Superior temporal gyrus (tissue), 1 donor: ENCODE data around the gene RERE.
"Not testable (repeated sequence)": the region's sequence is repeated elsewhere in the genome, so short reads cannot be mapped to it uniquely, and the experiment has no call there.

Experiments
- DNase-seq: peaks from one replicate; pipeline ENCODE4 v3.0.0-alpha.2; 2016; ENCODE audit errors: extremely low spot score

The RERE gene

GRCh38 chr1:8456991-8457390, 360.4 kb downstream of the RERE start:
- DNase-seq, result no peak

- no peak for DNase-seq
These were observed 361.0 kb downstream of the RERE start for GRCh38 chr1:8456308-8456912.

- no peak for DNase-seq
These were observed 361.6 kb downstream of the RERE start for GRCh38 chr1:8455700-8456307.

- no peak for DNase-seq
These were observed 367.1 kb downstream of the RERE start for GRCh38 chr1:8450312-8450711.

GRCh38 chr1:8448911-8449661, 368.4 kb downstream of the RERE start:
- DNase-seq, result no peak

GRCh38 chr1:8448505-8448904, 368.9 kb downstream of the RERE start:
- not testable (repeated sequence) for DNase-seq

- DNase-seq, result no peak
These were observed 369.8 kb downstream of the RERE start for GRCh38 chr1:8447616-8448150.

- DNase-seq, result not testable (repeated sequence)
These were observed 371.3 kb downstream of the RERE start for GRCh38 chr1:8446119-8446518.

GRCh38 chr1:8443558-8444194, 373.8 kb downstream of the RERE start:
- no peak for DNase-seq

- DNase-seq, result no peak
These were observed 376.0 kb downstream of the RERE start for GRCh38 chr1:8441426-8441825.

GRCh38 chr1:8439015-8439702, 378.3 kb downstream of the RERE start:
- peak; percentile 80 for DNase-seq

- DNase-seq, result no peak
These were observed 379.0 kb downstream of the RERE start for GRCh38 chr1:8438489-8438888.

GRCh38 chr1:8437347-8437746, 380.1 kb downstream of the RERE start:
- no peak for DNase-seq

GRCh38 chr1:8435569-8436071, 381.8 kb downstream of the RERE start:
- no peak for DNase-seq

- DNase-seq, result no peak
These were observed 383.3 kb downstream of the RERE start for GRCh38 chr1:8434101-8434500.

GRCh38 chr1:8431784-8432183, 385.7 kb downstream of the RERE start:
- DNase-seq, result no peak

GRCh38 chr1:8431019-8431418, 386.4 kb downstream of the RERE start:
- no peak for DNase-seq

GRCh38 chr1:8430476-8430875, 387.0 kb downstream of the RERE start:
- DNase-seq, result no peak

- no peak for DNase-seq
These were observed 387.8 kb downstream of the RERE start for GRCh38 chr1:8429549-8430110.

- DNase-seq, result no peak
These were observed 389.0 kb downstream of the RERE start for GRCh38 chr1:8428441-8428840.

GRCh38 chr1:8427986-8428385, 389.5 kb downstream of the RERE start:
- DNase-seq, result no peak
